HL-60 (cell line): ENCODE measurements around the gene DNPH1.

ENCODE experiments used
- DNase-seq, 2 experiments: peaks; one replicate each; pipeline ENCODE4 v3.0.0-alpha.2; 2010 to 2020; ENCODE audit warnings: low read depth in 1 of 2, low spot score in 1 of 2
- H3K27ac ChIP-seq: fragments of 250-450 bp; sonication (Bioruptor Pico); replicated peaks from 2 replicates; pipeline ENCODE4 v1.5.1; 2020; ENCODE audit warnings: mild to moderate bottlenecking, moderate library complexity
- H3K27me3 ChIP-seq: fragments of 250-450 bp; sonication (Bioruptor Pico); 2 replicates; pipeline ENCODE4 v1.5.1; 2021; ENCODE audit warnings: mild to moderate bottlenecking, moderate library complexity; ENCODE audit not compliant: insufficient read depth, poor library complexity, severe bottlenecking
- H3K4me3 ChIP-seq: replicated peaks from 2 replicates; pipeline ENCODE4 v1.5.1; 2011; ENCODE audit warnings: mild to moderate bottlenecking, control low read depth, low read length; ENCODE audit not compliant: insufficient read depth
- CTCF ChIP-seq: IDR thresholded peaks from one replicate; pipeline ENCODE4 v1.5.1; 2011; ENCODE audit warnings: low read length, control low read depth, inconsistent platforms; ENCODE audit not compliant: insufficient read depth
- GABPA ChIP-seq: IDR thresholded peaks from 2 replicates; pipeline ENCODE4 v1.6.1; 2012; ENCODE audit warnings: low read depth
- POLR2AphosphoS5 ChIP-seq: IDR thresholded peaks from 2 replicates; pipeline ENCODE4 v1.6.1; 2012; ENCODE audit warnings: low read depth
- REST ChIP-seq: IDR thresholded peaks from 2 replicates; pipeline ENCODE4 v1.6.1; 2012; ENCODE audit warnings: low read depth; ENCODE audit not compliant: insufficient replicate concordance
- SPI1 ChIP-seq: IDR thresholded peaks from 2 replicates; pipeline ENCODE4 v1.6.1; 2012; ENCODE audit warnings: low read depth, mild to moderate bottlenecking, borderline replicate concordance

Gene DNPH1

GRCh38 chr6:43196337-43196736 lies 32.9 kb downstream of the DNPH1 start:
- DNase-seq = no peak
- Histone ChIP-seq H3K4me3 (no peak overlapping the region), H3K27ac (no peak overlapping the region), H3K27me3 (no peaks in the 10 kb centered on the region)
- TF ChIP-seq GABPA = no peak
- TF ChIP-seq SPI1 = no peak
- no peak for TF ChIP-seq CTCF
- TF ChIP-seq POLR2AphosphoS5 = no peak
- TF ChIP-seq REST = no peak

GRCh38 chr6:43193929-43194328 lies 35.4 kb downstream of the DNPH1 start:
- Histone ChIP-seq H3K27me3 (no peaks in the 10 kb centered on the region), H3K4me3 (no peak overlapping the region), H3K27ac (no peak overlapping the region)
- TF ChIP-seq CTCF (no peak), REST (no peak), SPI1 (no peak), POLR2AphosphoS5 (no peak), GABPA (no peak)
- no peak for DNase-seq

- no peak for DNase-seq
Measured at GRCh38 chr6:43192911-43193310, 36.4 kb downstream of the DNPH1 start.

More at GRCh38 chr6:43192911-43193310, 36.4 kb downstream of the DNPH1 start:
- TF ChIP-seq CTCF (no peak), GABPA (no peak)
- H3K4me3 ChIP-seq = no peak overlapping the region
- no peaks in the 10 kb centered on the region for H3K27me3 ChIP-seq
- no peak overlapping the region for H3K27ac ChIP-seq
